ENCODE data around the gene VPS8. TPM values are rescaled to one million over a fixed set of nuclear protein-coding genes. Genes with fewer than 3 reads are reported as not detected.

VPS8 gene
- total RNA-seq, 2 experiments from 2014 or later, result 30.2 to 33.3 TPM

DNA sequence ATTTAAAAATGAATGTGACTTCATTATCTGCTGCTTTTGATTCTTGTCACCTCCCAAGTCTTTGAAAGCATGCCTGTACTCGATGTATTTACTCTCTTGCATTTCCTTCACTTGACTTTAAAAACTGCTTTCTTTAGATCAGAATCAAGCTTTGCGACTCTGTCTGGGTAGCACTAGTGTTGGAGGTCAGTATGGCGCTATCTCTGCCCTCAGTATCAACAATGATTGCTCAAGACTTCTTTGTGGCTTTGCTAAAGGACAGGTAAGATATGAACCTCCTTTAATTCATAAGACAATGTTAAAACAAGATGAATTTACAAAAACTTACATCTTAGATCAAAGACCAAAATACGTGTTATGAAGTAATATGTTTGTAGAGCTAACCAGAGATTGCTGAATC, 37.0 kb downstream of the VPS8 start:
- intact Hi-C loops (cut with micrococcal nuclease), result no loop called here
- ATAC-seq (no peak), DNase-seq (no peak)
- Mint-ChIP-seq H3K4me1 (ENCODE audit: low read depth) (no peaks in the 10 kb centered on the region), H3K9me3 (no peaks in the 10 kb centered on the region), H3K27ac (no peak overlapping the region), H3K27me3 (no peaks in the 10 kb centered on the region), H3K36me3 (ENCODE audit: low read depth) (peaks cover 10% of the 10 kb centered on the region), H3K4me3 (no peak overlapping the region)
- TF ChIP-seq, protein P1, sequence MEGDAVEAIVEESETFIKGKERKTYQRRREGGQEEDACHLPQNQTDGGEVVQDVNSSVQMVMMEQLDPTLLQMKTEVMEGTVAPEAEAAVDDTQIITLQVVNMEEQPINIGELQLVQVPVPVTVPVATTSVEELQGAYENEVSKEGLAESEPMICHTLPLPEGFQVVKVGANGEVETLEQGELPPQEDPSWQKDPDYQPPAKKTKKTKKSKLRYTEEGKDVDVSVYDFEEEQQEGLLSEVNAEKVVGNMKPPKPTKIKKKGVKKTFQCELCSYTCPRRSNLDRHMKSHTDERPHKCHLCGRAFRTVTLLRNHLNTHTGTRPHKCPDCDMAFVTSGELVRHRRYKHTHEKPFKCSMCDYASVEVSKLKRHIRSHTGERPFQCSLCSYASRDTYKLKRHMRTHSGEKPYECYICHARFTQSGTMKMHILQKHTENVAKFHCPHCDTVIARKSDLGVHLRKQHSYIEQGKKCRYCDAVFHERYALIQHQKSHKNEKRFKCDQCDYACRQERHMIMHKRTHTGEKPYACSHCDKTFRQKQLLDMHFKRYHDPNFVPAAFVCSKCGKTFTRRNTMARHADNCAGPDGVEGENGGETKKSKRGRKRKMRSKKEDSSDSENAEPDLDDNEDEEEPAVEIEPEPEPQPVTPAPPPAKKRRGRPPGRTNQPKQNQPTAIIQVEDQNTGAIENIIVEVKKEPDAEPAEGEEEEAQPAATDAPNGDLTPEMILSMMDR (IDR thresholded peaks at IDR 0.05), result no peak
- POLR2A ChIA-PET, result no interaction called here
- CTCF ChIA-PET, result no interaction called here

DNA sequence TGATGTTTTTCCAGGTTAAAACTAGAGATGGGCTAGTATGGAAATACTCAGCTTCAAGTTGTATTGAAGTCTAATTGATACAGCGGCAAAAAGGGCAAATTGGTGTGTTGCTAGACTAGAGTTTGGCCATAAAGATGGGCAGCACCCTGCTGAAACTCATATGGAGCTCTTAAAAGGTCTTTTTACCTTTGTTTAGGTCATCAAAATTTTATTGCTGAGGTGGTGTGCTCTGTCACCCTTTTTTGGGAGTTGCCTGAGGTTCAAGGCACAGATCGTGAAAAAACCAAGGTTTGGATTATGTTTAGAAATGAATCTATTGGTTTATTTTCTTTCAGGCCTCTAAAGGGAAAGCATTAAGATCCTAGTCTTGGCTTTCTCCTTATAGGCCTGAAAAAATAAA, 38.2 kb downstream of the VPS8 start:
- Mint-ChIP-seq H3K36me3 (ENCODE audit: low read depth) (peaks cover 20% of the 10 kb centered on the region), H3K27me3 (no peaks in the 10 kb centered on the region), H3K4me1 (ENCODE audit: low read depth) (no peaks in the 10 kb centered on the region), H3K27ac (no peak overlapping the region), H3K4me3 (no peak overlapping the region), H3K9me3 (no peaks in the 10 kb centered on the region)
- intact Hi-C loops (cut with micrococcal nuclease), result no loop called here
- ATAC-seq (no peak), DNase-seq (no peak)
- TF ChIP-seq, protein P1 (IDR thresholded peaks at IDR 0.05), result no peak
- ChIA-PET CTCF (no interaction called here), POLR2A (no interaction called here)

DNA sequence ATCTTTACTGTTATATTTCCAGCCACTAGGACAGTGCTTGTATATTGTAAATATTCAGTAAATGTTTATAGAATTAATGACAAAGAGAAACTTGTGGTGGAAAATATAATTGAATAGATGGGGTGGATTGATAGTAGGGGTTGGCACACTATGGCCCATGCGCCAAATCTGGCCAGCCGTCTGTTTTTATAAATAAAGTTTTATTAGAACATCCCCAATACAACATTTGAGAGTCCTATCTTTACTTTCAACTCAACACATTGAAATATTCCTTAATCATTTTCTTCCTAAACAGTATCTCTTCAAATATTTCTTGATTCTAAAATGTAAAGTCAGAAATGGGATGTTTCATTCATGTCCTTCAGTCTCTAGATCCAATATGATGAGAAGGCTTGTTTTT, 45.1 kb downstream of the VPS8 start:
- Mint-ChIP-seq H3K36me3 (ENCODE audit: low read depth) (peaks cover 32% of the 10 kb centered on the region), H3K4me1 (ENCODE audit: low read depth) (no peaks in the 10 kb centered on the region), H3K4me3 (no peak overlapping the region), H3K9me3 (no peaks in the 10 kb centered on the region), H3K27me3 (no peaks in the 10 kb centered on the region), H3K27ac (no peak overlapping the region)
- no peak for ATAC-seq
- POLR2A ChIA-PET, result no interaction called here
- intact Hi-C loops (cut with micrococcal nuclease), result no loop called here
- TF ChIP-seq, protein P1 (IDR thresholded peaks at IDR 0.05), result no peak
- CTCF ChIA-PET, result no interaction called here
- no peak for DNase-seq

DNA sequence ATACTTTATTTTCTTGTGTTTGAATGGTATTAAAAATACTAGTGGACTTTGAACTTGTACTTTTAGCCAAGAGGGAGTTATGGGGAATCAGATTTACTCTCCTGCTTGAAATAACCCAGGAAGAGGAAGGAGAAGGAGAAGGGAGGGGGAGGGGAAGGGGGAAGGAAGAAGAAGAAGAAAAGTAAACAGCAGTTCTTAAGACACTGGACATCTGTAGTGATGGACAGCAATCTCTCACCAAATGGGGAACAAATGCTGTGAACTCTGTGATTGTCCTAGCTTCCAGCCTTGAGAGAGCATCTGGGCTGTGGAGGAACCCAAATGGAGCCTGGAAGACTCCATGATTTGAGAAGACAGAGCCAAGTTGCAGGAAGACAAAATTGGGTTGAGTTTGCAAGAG, 52.0 kb downstream of the VPS8 start:
- no peak overlapping the region for H3K4me3 Mint-ChIP-seq
- intact Hi-C loops (cut with micrococcal nuclease), result no loop called here
- TF ChIP-seq, protein P1 (IDR thresholded peaks at IDR 0.05), result no peak
- ATAC-seq, result no peak
- no peak overlapping the region for H3K27ac Mint-ChIP-seq
- H3K9me3 Mint-ChIP-seq, result no peaks in the 10 kb centered on the region
- ChIA-PET POLR2A (no interaction called here), CTCF (no interaction called here)
- no peaks in the 10 kb centered on the region for H3K4me1 Mint-ChIP-seq (ENCODE audit: low read depth)
- DNase-seq, result no peak
- H3K36me3 Mint-ChIP-seq (ENCODE audit: low read depth), result peaks cover 20% of the 10 kb centered on the region
- no peaks in the 10 kb centered on the region for H3K27me3 Mint-ChIP-seq

DNA sequence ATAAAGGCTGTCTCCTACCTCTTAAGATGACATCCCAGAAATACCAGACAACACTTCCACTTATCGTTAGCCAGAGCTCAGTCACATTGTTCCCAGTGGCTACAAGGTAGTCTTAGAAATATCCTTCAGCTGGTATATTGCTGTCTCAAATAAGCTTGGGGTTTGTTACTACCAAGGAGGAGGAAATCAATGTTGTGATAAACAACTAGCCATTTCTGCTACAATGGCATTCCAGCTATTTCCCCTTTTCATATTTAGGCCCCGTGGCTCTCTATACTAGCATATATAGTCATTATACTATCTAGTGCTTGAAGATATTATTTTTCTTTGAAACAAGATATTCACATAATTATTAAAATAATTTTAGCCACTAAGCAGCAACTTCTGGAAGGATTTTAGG, 56.5 kb downstream of the VPS8 start:
- H3K4me1 Mint-ChIP-seq (ENCODE audit: low read depth), result peaks cover 5% of the 10 kb centered on the region
- DNase-seq (no peak), ATAC-seq (no peak)
- TF ChIP-seq, protein P1 (IDR thresholded peaks at IDR 0.05), result no peak
- no peaks in the 10 kb centered on the region for H3K9me3 Mint-ChIP-seq
- no peak overlapping the region for H3K27ac Mint-ChIP-seq
- ChIA-PET CTCF (no interaction called here), POLR2A (no interaction called here)
- no peaks in the 10 kb centered on the region for H3K27me3 Mint-ChIP-seq
- H3K36me3 Mint-ChIP-seq (ENCODE audit: low read depth), result peaks cover 19% of the 10 kb centered on the region
- no peak overlapping the region for H3K4me3 Mint-ChIP-seq
- intact Hi-C loops (cut with micrococcal nuclease), result no loop called here

All from activated CD8-positive, alpha-beta T cell treated with anti-CD3 and anti-CD28 coated beads for 36 hours (primary cell).